Caco-2 (cell line): ENCODE results near the gene ALK. TPM values are rescaled to one million over a fixed set of nuclear protein-coding genes. Genes with fewer than 3 reads are reported as not detected.

Experiments
- BruUV-seq: library from RNA; stranded (reverse); fragments of 400-500 nt; replicated peaks from 2 replicates; lab custom pipeline; 2021; lab: Mats Ljungman, UMichigan
- CTCF ChIA-PET: fragments of 300-600 bp; sonication (Branson Sonifier 250); formaldehyde crosslinking; loops from one replicate; lab custom pipeline; 2022; ENCODE audit warnings: antibody characterized with exemption; lab: Charles Lee
- POLR2A ChIA-PET: fragments of 300-600 bp; sonication (Branson Sonifier 250); formaldehyde crosslinking; loops from one replicate; lab custom pipeline; 2022; ENCODE audit warnings: antibody characterized with exemption; lab: Charles Lee
- DNase-seq, 2 experiments: peaks; one replicate each; pipeline versions ENCODE4 v3.0.0 to v3.0.0-alpha.2; 2020 to 2022
- H3K27me3 ChIP-seq: replicated peaks from 2 replicates; pipeline ENCODE4 v1.6.0; 2011; ENCODE audit warnings: low read length; ENCODE audit not compliant: control insufficient read depth, insufficient read depth
- H3K36me3 ChIP-seq: 2 replicates; pipeline ENCODE4 v1.5.1; 2011; ENCODE audit warnings: low read length; ENCODE audit not compliant: control insufficient read depth, insufficient read depth
- H3K4me1 ChIP-seq: fragments of 250-450 bp; sonication (Bioruptor Pico); 2 replicates; pipeline ENCODE4 v1.5.1; 2020; ENCODE audit warnings: mild to moderate bottlenecking
- H3K4me3 ChIP-seq: 2 replicates; pipeline ENCODE4 v1.5.1; 2011; ENCODE audit warnings: low read depth, mild to moderate bottlenecking, control low read depth, low read length
- H3K9me3 ChIP-seq: fragments of 250-450 bp; sonication (Bioruptor Pico); 2 replicates; pipeline ENCODE4 v1.5.1; 2020; ENCODE audit warnings: mild to moderate bottlenecking, moderate library complexity
- H3K27ac Mint-ChIP-seq: one replicate; pipeline ENCODE4 v1.8.0; 2022; ENCODE audit warnings: mixed read lengths; ENCODE audit not compliant: unreplicated experiment
- H3K27me3 Mint-ChIP-seq: one replicate; pipeline ENCODE4 v1.8.0; 2022; ENCODE audit warnings: mixed read lengths; ENCODE audit not compliant: insufficient read depth, unreplicated experiment
- H3K36me3 Mint-ChIP-seq: one replicate; pipeline ENCODE4 v1.8.0; 2022; ENCODE audit warnings: mild to moderate bottlenecking, mixed read lengths; ENCODE audit not compliant: insufficient read depth, unreplicated experiment
- H3K4me1 Mint-ChIP-seq: one replicate; pipeline ENCODE4 v1.8.0; 2022; ENCODE audit warnings: low read depth, mixed read lengths; ENCODE audit not compliant: unreplicated experiment
- H3K4me3 Mint-ChIP-seq: one replicate; pipeline ENCODE4 v1.8.0; 2022; ENCODE audit warnings: mild to moderate bottlenecking, moderate library complexity, mixed read lengths; ENCODE audit not compliant: unreplicated experiment
- H3K9me3 Mint-ChIP-seq: one replicate; pipeline ENCODE4 v1.8.0; 2022; ENCODE audit warnings: mixed read lengths; ENCODE audit not compliant: unreplicated experiment
- intact Hi-C: fragments of 100-400 bp; cut with micrococcal nuclease; formaldehyde crosslinking; loops from one replicate; pipeline ENCODE4 v1.10.0; 2022; ENCODE audit not compliant: unreplicated experiment
- total RNA-seq: library from RNA; stranded (reverse); gene quantifications from 2 replicates; pipeline ENCODE4 v1.2.3, GENCODE V29; 2022
- TF ChIP-seq, protein P1 (sequence below), 2 experiments: fragments of 200-600 bp in 1 of 2; IDR thresholded peaks; 1 replicate in 1 of 2; 2 replicates in 1 of 2; pipeline versions ENCODE4 v1.5.1 to v1.8.0; 2011 to 2022; ENCODE audit warnings: antibody characterized with exemption in 1 of 2, control low read depth in 1 of 2, inconsistent platforms in 1 of 2, low read depth in 1 of 2, low read length in 1 of 2, mild to moderate bottlenecking in 1 of 2, moderate library complexity in 1 of 2; ENCODE audit not compliant: insufficient read depth in 1 of 2, severe bottlenecking in 1 of 2, unreplicated experiment in 1 of 2

Gene ALK
- total RNA-seq, 1 experiment from 2014 or later: 0.11 TPM

DNA sequence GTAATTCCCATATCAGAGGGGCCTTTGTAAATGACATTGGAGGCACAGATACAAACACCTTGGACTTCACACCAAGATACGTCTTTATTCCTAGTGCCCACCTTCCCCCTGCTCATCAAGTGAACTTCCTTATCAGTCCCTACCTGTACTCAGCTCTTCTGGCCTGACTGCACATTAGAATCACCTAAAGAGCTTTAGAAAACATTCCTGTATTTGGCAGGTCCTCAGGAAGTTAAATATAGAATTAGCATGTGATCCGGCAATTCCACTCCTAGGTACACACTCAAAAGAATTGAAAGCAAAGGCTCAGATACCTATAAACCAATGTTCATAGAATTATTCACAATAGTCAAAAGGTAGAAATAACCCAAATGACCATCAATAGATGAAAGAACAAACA, 46.6 kb downstream of the ALK start:
- ChIA-PET POLR2A (no interaction called here), CTCF (no interaction called here)
- BruUV-seq: no TSS peak
- intact Hi-C loops: no loop called here
- H3K36me3 Mint-ChIP-seq: no peaks in the 10 kb centered on the region
- no peak for DNase-seq
- no peak overlapping the region for H3K27ac Mint-ChIP-seq
- H3K27me3 Mint-ChIP-seq: peaks cover 3% of the 10 kb centered on the region
- H3K9me3 ChIP-seq: no peaks in the 10 kb centered on the region
- H3K4me3 Mint-ChIP-seq: no peak overlapping the region
- H3K36me3 ChIP-seq: no peaks in the 10 kb centered on the region
- H3K4me3 ChIP-seq: no peak overlapping the region
- no peaks in the 10 kb centered on the region for H3K27me3 ChIP-seq
- no peaks in the 10 kb centered on the region for H3K9me3 Mint-ChIP-seq
- no peaks in the 10 kb centered on the region for H3K4me1 Mint-ChIP-seq
- TF ChIP-seq, protein P1, sequence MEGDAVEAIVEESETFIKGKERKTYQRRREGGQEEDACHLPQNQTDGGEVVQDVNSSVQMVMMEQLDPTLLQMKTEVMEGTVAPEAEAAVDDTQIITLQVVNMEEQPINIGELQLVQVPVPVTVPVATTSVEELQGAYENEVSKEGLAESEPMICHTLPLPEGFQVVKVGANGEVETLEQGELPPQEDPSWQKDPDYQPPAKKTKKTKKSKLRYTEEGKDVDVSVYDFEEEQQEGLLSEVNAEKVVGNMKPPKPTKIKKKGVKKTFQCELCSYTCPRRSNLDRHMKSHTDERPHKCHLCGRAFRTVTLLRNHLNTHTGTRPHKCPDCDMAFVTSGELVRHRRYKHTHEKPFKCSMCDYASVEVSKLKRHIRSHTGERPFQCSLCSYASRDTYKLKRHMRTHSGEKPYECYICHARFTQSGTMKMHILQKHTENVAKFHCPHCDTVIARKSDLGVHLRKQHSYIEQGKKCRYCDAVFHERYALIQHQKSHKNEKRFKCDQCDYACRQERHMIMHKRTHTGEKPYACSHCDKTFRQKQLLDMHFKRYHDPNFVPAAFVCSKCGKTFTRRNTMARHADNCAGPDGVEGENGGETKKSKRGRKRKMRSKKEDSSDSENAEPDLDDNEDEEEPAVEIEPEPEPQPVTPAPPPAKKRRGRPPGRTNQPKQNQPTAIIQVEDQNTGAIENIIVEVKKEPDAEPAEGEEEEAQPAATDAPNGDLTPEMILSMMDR (IDR thresholded peaks at IDR 0.05; ENCODE audit: insufficient read depth in 1 of 2, low read depth in 1 of 2, low read length in 1 of 2, severe bottlenecking in 1 of 2, unreplicated experiment in 1 of 2): no peak
- H3K4me1 ChIP-seq: no peaks in the 10 kb centered on the region

DNA sequence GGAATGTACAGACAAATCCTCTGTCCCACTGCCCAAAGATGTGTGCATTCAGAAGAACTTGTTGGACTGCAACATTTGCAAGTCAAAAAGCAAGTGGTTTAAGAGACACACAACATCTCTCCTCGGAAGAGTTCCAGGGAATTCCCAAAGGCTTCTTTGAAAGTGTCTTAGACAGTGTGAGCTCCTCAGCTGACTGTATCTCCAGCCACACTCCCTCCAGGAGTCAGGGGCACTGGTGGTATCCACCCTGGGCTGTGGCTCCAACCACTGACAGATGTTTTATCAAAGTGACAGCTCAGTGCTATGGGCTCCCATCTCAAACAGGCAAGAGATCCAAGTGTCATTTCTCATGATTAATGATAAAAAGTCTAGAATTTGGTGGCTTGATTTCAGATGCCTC, 48.5 kb downstream of the ALK start:
- ChIA-PET POLR2A (no interaction called here), CTCF (no interaction called here)
- peaks cover 5% of the 10 kb centered on the region for H3K27me3 Mint-ChIP-seq
- no peak overlapping the region for H3K27ac Mint-ChIP-seq
- H3K4me3 ChIP-seq: no peak overlapping the region
- H3K4me1 ChIP-seq: no peaks in the 10 kb centered on the region
- H3K9me3 Mint-ChIP-seq: no peaks in the 10 kb centered on the region
- H3K9me3 ChIP-seq: no peaks in the 10 kb centered on the region
- H3K4me3 Mint-ChIP-seq: no peak overlapping the region
- no peaks in the 10 kb centered on the region for H3K36me3 ChIP-seq
- intact Hi-C loops: no loop called here
- no peaks in the 10 kb centered on the region for H3K36me3 Mint-ChIP-seq
- BruUV-seq: no TSS peak
- H3K27me3 ChIP-seq: no peaks in the 10 kb centered on the region
- TF ChIP-seq, protein P1 (IDR thresholded peaks at IDR 0.05; ENCODE audit: insufficient read depth in 1 of 2, low read depth in 1 of 2, low read length in 1 of 2, severe bottlenecking in 1 of 2, unreplicated experiment in 1 of 2): no peak
- H3K4me1 Mint-ChIP-seq: no peaks in the 10 kb centered on the region
- no peak for DNase-seq

DNA sequence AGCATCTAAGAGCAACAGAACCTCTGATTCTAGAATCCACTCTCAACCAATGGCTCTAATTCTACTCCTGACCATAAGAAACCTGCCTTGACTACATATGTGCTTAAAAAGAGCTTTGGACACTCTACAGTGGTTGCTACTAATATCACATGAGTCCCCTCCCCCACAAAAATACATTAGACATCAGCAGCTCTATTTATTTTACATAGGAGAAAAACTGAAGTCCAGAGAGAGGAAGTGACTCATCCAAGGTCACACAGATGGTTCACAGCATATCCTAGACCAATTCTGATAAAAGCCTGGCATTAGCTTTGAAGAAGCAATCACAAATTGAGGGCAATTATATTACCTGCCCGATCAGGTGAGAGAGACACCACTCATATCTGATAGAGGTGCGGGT, 49.8 kb downstream of the ALK start:
- Mint-ChIP-seq H3K9me3 (no peaks in the 10 kb centered on the region), H3K4me1 (no peaks in the 10 kb centered on the region), H3K27ac (no peak overlapping the region), H3K4me3 (no peak overlapping the region), H3K36me3 (no peaks in the 10 kb centered on the region), H3K27me3 (peaks cover 9% of the 10 kb centered on the region)
- intact Hi-C loops: no loop called here
- ChIA-PET POLR2A (no interaction called here), CTCF (no interaction called here)
- TF ChIP-seq, protein P1 (IDR thresholded peaks at IDR 0.05; ENCODE audit: insufficient read depth in 1 of 2, low read depth in 1 of 2, low read length in 1 of 2, severe bottlenecking in 1 of 2, unreplicated experiment in 1 of 2): no peak
- Histone ChIP-seq H3K4me3 (no peak overlapping the region), H3K27me3 (no peaks in the 10 kb centered on the region), H3K36me3 (no peaks in the 10 kb centered on the region), H3K4me1 (no peaks in the 10 kb centered on the region), H3K9me3 (no peaks in the 10 kb centered on the region)
- no TSS peak for BruUV-seq
- DNase-seq: no peak
